ENCODE data around the gene LDAF1. TPM values are rescaled to one million over a fixed set of nuclear protein-coding genes. Genes with fewer than 3 reads are reported as not detected.

LDAF1 gene
- total RNA-seq, 1 donor from 2014 or later, result 133 TPM

DNA sequence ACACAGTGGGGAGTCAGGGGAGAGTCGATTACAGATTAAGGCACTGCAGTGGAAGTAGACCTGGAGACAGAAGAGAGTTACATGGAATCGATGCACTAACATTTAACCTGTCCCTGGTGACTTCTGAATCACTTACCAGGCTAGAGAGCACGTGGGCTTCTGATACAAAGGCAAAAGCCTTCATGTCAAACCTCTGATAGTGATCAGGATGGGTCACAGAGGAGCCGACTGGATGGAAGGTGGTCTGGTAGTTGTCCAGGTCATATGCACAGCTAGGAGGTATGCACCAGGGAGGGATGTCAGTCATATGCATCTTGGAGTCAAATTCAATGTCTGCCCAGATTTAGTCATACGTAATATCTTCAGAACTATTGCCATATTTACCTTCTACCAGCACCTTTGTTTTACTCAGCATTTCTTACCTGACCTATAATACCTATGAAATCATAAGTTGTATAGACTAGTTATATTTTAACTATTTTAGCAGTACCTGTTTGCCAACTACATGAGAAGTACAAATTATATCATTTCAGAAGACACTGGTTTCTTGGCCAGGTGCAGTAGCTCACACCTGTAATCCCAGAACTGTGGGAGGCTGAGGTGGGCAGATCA, 41.2 kb downstream of the LDAF1 start:
- DNase-seq, result no peak
- Histone ChIP-seq H3K4me1 (no peaks in the 10 kb centered on the region), H3K4me3 (no peak overlapping the region), H3K36me3 (no peaks in the 10 kb centered on the region), H3K9me3 (replicated peaks) (no peaks in the 10 kb centered on the region), H3K27ac (replicated peaks) (no peak overlapping the region), H3K27me3 (ENCODE audit: low read depth) (peaks cover 40% of the 10 kb centered on the region)
- TF ChIP-seq, protein P1, sequence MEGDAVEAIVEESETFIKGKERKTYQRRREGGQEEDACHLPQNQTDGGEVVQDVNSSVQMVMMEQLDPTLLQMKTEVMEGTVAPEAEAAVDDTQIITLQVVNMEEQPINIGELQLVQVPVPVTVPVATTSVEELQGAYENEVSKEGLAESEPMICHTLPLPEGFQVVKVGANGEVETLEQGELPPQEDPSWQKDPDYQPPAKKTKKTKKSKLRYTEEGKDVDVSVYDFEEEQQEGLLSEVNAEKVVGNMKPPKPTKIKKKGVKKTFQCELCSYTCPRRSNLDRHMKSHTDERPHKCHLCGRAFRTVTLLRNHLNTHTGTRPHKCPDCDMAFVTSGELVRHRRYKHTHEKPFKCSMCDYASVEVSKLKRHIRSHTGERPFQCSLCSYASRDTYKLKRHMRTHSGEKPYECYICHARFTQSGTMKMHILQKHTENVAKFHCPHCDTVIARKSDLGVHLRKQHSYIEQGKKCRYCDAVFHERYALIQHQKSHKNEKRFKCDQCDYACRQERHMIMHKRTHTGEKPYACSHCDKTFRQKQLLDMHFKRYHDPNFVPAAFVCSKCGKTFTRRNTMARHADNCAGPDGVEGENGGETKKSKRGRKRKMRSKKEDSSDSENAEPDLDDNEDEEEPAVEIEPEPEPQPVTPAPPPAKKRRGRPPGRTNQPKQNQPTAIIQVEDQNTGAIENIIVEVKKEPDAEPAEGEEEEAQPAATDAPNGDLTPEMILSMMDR (IDR thresholded peaks at IDR 0.05; ENCODE audit: borderline replicate concordance), result no peak
- intact Hi-C loops (cut with micrococcal nuclease), result no loop called here

DNA sequence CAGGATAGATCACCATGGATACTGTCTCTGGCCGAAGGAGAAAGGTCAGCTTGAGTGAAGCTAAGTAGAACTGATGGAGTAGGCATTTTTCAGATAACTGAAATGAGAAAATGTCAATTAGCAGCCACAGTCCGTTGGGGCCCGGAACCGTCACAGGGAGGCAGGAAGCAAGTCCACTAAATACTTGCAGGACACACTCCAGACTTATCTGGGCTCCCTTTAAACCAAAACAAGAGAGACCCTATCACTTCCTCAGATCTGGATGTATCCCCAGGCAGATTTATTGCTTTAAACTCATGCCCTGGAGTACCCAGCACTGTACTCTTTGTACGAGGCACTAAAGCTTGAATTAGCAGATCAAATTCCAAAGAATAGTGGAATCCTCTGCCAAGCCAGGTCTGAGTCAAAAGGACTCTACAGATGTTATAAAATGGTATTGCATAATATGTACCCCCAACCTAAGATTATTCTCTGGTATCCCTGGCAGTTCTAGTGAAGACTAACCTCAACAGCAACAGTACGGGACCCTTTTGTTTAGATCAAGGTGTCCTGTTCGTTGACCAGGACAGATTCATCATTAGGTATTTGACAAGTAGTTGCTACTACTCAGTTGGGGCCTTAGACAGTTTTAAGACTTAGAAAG, 44.8 kb downstream of the LDAF1 start:
- TF ChIP-seq, protein P1 (IDR thresholded peaks at IDR 0.05; ENCODE audit: borderline replicate concordance), result no peak
- no peaks in the 10 kb centered on the region for H3K36me3 ChIP-seq
- peaks cover 25% of the 10 kb centered on the region for H3K27me3 ChIP-seq (ENCODE audit: low read depth)
- H3K9me3 ChIP-seq (replicated peaks), result no peaks in the 10 kb centered on the region
- no peak overlapping the region for H3K4me3 ChIP-seq
- no peaks in the 10 kb centered on the region for H3K4me1 ChIP-seq
- intact Hi-C loops (cut with micrococcal nuclease), result no loop called here
- no peak for DNase-seq
- no peak overlapping the region for H3K27ac ChIP-seq (replicated peaks)

DNA sequence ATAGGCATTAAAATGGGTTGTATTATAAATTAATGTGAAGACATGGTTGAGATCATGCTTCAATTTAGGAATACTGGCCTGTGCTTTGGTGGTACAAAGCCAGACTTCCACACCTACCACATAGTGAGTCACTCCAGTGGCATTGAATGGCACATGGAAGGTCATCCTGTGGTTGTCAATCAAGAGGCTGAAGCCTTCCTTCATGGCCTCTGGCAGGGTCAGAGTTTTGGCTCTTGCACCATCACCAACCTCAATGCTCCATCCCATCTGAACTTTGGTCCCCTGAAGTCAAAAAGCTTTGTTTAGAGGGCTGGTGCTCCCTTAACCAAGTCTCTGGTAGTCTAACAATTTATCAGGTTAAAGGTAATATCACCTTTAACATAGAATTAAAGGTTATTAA, 46.8 kb downstream of the LDAF1 start:
- no peak for DNase-seq
- H3K27ac ChIP-seq (replicated peaks), result no peak overlapping the region
- no peaks in the 10 kb centered on the region for H3K4me1 ChIP-seq
- intact Hi-C loops (cut with micrococcal nuclease), result no loop called here
- H3K9me3 ChIP-seq (replicated peaks), result no peaks in the 10 kb centered on the region
- no peaks in the 10 kb centered on the region for H3K36me3 ChIP-seq
- TF ChIP-seq, protein P1 (IDR thresholded peaks at IDR 0.05; ENCODE audit: borderline replicate concordance), result no peak
- peaks cover 17% of the 10 kb centered on the region for H3K27me3 ChIP-seq (ENCODE audit: low read depth)
- no peak overlapping the region for H3K4me3 ChIP-seq

DNA sequence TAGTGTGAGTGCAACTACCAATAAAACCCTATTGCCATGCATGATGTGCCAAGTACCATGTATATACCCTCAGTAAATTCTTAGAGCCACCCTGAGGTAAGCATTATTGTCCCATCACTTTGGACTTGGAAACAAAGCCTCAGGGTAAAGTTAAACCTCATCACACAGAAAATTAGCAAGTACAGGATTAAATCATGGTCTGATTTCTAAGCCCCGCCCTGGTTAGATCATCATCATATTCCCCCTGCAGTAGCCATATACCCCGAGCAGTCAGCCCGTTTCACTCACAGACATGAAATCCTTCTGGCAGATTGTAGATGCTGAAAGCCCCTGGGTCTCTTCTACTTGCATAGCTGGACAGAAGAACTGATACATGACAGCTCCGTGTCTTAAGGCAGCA, 48.1 kb downstream of the LDAF1 start:
- Histone ChIP-seq H3K27ac (replicated peaks) (no peak overlapping the region), H3K27me3 (ENCODE audit: low read depth) (peaks cover 19% of the 10 kb centered on the region), H3K36me3 (no peaks in the 10 kb centered on the region), H3K9me3 (replicated peaks) (no peaks in the 10 kb centered on the region), H3K4me1 (no peaks in the 10 kb centered on the region), H3K4me3 (no peak overlapping the region)
- DNase-seq, result no peak
- TF ChIP-seq, protein P1 (IDR thresholded peaks at IDR 0.05; ENCODE audit: borderline replicate concordance), result no peak
- intact Hi-C loops (cut with micrococcal nuclease), result no loop called here

DNA sequence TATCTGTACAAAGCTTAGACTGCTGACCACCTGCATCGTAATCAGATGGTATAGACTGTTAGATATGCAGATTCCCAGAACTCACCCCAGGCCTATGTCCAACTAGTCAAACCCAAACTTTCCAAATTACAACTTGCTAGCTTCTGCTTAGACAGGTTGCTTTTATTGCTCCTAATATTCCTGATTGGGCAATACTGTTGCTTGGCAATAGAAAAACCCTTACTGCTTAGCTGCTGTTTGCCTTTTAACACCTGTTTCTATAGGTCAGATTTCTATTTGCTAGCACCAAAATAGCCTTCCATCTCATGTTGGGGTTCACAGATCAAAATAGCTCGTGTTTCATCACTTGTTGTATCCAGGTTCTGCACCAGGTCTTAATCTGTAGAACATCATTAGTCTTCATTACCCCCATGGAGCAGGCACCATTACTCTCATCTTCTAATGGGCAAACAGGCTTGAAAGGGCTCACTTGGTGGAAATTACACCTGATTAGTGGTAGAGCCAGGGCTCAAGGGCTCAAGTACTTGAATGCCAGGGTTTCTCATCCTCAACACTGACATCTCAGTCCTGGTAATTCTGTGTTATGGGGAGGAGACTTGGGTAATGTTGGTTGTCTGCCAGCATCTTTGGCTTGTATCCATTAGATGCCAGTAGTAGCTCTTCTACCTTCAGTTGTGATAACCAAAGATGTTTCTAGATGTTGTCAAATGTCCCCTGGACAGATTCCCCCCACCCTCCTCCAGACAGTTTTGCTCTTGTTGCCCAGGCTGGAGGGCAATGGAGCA, 50.2 kb downstream of the LDAF1 start:
- Histone ChIP-seq H3K36me3 (no peaks in the 10 kb centered on the region), H3K27me3 (ENCODE audit: low read depth) (peaks cover 35% of the 10 kb centered on the region), H3K27ac (replicated peaks) (no peak overlapping the region), H3K9me3 (replicated peaks) (no peaks in the 10 kb centered on the region), H3K4me3 (no peak overlapping the region), H3K4me1 (no peaks in the 10 kb centered on the region)
- TF ChIP-seq, protein P1 (IDR thresholded peaks at IDR 0.05; ENCODE audit: borderline replicate concordance), result no peak
- no peak for DNase-seq
- intact Hi-C loops (cut with micrococcal nuclease), result no loop called here
